Hippocampal formation (tissue), 2 donors: ENCODE results near the gene ITGAE.
"Not testable (repeated sequence)": the region's sequence is repeated elsewhere in the genome, so short reads cannot be mapped to it uniquely, and the experiment has no call there.

Experiments used
- DNase-seq, 2 donors: peaks; one replicate each; lab custom pipeline; 2025; lab: John Stamatoyannopoulos, UW

The ITGAE gene

GRCh38 chr17:3800362-3801271, at the start of gene ITGAE:
TSS of gene ITGAE (minus strand) at chr17:3801188. CDS start at chr17:3801144, 44 bp downstream.
- no peak for DNase-seq

DNA sequence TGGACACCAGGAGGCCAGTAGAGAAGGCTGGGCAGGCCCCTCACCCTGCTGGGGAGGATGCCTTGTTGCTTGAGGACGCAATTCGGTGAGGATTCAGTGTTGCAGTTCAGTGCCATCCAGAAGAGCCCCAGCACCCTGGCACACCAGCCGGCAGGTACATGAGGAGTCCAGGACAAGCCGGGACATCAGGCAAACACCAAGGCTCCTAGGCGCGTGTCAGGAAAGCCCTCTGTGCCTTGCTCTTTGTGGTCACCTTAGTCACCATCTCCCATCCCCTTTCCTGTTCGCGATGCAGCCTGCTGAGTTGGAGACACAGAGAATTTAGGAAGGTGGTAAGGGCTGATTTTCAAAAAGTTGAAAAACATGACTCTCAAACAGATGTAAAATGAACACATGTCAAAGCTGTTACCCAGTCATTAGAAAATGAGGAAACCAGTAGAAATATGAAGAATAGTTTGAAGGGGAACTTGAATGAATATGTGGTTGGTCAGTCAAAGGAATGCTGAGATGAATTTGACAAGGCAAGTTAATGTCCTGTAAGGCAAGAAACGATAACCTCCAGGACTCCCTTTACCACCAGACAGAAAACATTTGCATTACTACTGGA, 47.3 kb upstream of the ITGAE start:
- DNase-seq: no peak

DNA sequence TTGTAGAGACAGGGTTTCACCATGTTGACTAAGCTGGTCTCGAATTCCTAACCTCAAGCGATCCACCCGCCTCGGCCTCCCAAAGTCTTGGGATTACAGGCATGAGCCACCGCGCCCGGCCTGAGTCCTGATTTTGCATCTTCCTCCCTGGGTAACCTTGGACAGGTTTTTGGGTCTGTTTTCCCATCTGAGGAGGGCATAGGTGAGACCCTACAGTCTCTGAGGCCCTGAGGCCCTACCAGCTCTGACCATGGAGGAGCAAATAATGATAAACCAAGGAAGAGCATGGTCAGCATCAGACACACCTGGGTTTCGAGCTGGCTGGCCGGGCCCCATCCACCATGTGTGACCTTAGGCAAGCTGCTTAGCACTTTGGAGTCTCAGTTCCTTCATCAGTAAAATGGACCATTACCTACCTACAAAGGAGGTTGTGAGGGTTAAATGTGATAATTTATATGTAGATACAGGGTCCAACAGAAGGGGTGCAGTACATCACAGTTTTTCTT, 46.2 kb upstream of the ITGAE start:
- DNase-seq: no peak

DNA sequence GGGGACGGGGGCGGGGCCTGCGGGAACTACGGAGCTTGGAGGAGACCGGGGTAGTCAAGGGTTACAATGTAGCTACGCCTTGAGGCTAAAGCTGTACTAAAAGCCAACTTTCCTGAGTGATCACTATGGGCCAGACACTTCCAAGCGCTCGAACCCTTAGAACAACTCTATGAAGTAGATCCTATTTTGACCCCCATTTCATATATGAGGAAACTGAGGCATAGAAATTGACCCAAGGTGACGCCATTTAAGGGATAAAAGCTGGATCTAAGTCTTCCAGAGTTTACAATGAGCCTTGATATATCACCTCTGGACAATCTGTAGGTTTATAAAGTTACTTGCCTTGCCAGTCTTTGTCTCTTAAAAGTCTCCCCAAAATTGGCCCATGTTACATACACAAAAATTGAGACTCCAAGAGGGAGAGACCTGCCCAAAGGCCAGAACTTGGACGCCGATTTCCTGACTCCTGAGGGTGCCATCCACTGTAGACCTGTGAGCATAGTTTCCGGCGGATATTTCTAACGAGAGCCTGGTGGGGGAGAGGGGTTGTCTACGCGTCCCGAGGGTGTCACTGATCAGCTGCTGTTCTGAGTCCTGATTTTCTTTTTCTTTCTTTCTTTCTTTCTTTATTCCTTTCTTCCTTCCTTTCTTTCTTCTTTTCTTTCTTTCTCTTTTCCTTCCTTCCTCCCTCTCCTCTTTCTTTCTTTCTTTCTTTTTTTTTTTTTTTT, 45.6 kb upstream of the ITGAE start:
- DNase-seq: no peak

DNA sequence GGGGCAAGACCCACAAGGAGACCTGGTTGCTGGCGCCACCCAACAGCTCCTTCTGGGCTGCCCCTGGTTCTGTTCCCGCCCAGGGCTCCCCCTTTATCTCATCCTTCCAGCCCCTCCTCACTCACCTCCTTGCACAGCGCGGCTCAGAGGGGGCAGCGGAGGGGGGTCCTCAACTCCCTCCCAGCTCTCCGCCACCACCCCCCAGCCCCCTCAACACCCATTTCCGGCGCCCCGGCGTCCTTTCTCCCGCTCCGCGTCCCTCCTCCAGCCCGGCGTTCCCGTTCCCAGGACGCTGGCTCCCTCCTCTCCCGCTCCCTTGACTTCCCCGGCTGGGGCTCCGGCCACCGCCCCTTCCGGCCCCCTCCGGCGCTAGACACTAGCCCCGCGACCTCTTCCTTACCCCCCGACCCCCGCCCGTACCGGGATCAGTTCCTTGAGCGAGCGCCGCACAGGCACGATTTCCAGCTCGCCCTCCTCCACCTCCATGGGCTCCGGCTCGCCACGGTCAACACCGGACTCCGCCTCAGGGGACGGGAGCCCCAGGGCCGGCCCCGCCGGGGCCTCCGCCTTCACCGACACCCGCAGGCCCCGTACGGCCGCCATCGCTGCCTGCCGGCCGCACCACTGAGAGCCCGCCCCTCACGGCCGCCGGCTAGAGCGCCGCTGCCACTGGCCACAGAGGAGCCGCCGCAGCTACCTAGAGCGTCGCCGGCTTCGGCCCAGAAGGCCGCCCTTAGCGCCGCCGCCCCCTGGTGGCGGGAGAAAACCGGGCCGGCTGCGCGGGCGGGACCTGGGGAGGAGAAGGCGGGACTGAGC, 44.8 kb upstream of the ITGAE start, which contains the start of gene NCBP3:
NCBP3 (minus strand) TSS at position 626 of the 816 bp plus-strand sequence; CDS start at position 603, 23 bp downstream.
- peak; percentile 88 to 94 for DNase-seq

DNA sequence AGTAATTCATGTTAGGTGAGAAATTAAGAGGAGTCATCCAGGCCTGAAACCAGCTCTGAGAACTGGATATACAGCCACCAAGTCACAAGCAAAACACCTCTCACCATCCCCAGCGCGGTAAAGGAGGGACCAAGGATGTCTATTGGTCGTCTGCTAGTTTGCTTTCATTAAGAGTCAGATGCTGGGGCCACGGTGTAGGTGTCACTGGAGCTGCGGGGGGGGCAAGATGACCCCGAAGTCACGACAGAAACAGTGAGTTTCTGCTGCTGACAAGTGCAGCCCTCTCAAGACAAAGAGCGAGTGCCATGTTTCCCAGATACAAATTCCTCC, 44.3 kb upstream of the ITGAE start:
- no peak for DNase-seq

DNA sequence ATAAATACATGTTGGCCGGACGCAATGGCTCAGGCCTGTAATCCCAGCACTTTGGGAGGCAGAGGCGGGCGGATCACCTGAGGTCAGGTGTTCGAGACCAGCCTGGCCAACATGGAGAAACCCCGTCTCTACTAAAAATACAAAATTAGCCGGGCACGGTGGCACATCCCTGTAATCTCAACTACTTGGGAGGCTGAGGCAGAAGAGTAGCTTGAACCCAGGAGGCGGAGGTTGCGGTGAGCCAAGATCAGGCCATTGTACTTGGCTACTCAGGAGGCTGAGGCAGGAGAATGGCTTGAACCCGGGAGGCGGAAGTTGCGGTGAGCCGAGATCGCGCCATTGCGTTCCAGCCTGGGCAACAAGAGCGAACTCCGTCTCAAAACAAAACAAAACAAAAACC, 43.6 kb upstream of the ITGAE start:
- DNase-seq: not testable (repeated sequence)

GRCh38 chr17:3843935-3844516, 43.0 kb upstream of the ITGAE start:
- DNase-seq: no peak

- no peak for DNase-seq
These were observed 37.2 kb upstream of the ITGAE start for GRCh38 chr17:3838206-3838605.

GRCh38 chr17:3836551-3836950, 35.6 kb upstream of the ITGAE start:
- DNase-seq: no peak

- DNase-seq: no peak
These were observed 34.6 kb upstream of the ITGAE start for GRCh38 chr17:3835410-3836229.

DNA sequence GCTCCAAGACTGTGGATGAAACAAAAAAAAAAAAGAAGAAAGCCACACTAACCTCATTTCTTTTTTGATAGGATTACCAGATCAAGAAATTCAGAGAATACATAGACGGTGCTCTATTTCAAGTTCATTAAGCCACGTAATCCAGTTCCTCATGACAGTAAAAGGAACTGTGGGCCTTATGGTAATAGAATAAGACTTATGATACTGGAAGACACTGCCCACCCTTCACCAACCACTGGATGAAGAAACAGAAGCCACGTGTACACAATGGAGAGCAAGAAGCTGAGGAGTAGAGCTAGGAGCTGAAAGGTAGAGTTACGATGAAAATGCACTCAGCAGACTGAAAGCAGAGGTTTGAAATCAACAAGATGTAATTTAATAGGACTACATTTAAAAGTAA, 33.8 kb upstream of the ITGAE start:
- DNase-seq: no peak

DNA sequence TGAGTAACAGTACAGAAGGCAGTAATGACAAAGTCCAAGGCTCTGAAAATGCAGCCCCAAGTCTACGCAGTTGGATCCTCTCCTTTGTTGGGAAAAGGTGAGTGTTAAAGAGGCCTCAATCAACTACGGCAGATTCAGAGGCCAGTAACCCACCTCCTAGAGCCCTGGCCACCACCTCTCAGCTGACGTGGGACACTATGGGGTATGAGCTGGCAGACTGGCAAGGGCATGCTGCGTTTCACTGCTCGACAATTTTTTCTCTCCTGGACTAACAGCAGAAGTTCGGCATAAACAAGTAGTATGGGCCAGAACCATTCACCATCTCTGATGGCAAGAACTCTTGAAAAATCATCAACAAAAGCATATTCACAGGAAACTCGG, 27.9 kb upstream of the ITGAE start:
- DNase-seq: no peak

DNA sequence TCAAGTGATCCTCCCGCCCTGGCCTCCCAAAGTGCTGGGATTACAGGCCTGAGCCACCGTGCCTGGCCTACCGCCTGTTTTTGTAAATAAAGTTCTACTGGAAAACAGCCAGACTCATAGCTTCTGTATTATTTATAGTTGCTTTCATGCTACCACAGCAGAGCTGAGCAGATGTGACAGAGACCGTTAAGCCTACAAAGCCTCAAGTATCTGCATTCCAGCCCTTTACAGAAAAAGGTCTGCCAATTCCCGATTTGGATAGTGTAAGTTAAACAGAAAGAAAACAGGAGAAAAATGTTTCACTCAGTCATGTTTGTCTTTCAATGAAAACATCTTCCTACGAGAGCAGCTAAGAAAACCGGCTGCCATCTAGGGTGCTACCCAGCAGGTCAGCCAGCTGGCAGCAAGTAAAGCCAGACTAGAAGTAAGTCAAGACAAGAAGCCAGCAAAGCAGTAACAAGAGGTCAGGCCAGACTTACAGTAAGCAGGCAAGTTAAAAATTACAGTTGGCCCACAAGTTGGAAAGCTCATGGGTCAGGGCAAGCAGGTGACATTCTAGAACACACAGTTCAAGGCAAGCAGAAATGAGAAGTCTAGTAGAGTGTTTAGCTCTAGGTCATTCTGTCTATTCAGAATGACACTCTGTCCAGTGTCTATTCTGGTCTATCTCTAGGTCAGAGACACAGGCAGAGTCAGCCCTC, 27.3 kb upstream of the ITGAE start:
- DNase-seq: no peak

DNA sequence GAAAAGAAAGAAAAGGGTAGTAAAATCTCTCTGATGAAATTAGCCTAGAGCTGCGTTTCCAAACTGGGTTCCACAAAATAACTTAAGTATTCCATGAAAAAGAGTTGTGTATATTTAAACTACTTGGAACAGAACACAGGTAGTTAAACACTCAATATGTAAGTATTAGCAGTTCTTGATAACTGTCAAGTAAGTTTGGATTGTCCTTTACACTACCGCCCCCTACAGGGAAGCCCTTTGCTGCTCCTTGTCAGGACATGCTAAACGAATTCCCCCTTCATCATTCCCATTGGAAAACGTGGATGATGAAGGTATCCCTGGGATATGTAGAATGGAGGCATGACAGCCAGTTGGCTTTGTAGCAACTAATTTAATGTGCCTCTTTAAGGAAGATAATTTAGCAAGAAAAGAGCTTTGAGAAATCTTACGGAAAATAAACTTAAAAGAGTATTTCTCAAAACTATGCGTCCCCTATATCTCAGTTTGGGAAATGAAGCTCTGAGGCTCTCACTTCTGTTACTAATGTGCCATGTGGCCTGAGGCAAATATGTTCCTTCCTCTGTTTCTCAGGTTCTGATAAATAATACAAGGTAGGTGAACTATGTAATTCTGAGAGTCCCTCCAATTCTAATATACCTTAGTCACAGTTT, 26.3 kb upstream of the ITGAE start:
- DNase-seq: peak; percentile 45 to 58

DNA sequence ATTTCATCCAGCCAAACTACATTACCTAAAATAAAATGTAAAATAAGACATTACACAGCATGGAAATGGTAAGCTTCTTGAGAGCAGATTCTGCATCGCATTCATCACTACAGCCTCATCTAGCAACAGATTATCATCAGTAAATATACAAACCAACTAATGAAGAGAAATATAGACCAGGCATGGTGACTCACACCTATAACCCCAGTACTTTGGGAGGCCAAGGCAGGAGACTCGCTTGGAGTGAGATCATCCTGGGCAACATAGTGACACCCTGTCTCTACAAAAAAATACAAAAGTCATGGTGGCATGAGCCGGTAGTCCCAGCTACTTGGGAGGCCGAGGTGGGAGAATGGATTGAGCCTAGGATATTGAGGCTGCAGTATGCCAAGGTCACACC, 25.2 kb upstream of the ITGAE start:
- no peak for DNase-seq

GRCh38 chr17:3821101-3821500, 20.1 kb upstream of the ITGAE start:
- DNase-seq: no peak

DNA sequence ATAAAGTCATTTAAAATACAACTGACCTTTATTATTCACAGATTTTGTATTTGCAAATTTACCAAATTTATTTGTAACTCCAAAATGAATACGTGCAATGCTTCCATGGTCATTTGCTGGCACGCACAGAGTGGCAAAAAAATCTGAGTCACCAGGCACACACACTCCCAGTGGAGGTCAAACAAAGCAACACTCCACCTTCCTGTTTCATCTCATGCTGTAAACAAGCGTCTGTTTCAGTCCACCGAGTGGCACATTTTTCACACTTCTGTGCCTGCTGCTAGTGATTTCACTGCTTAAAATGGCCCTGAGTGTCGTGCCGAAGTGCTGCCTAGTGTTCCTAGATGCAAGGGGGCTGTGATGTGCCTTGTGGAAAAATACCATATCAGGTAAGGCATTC, 17.8 kb upstream of the ITGAE start:
- DNase-seq: no peak
